ENCODE results near the gene PCDHGA4.

- TF ChIP-seq POLR2A (IDR thresholded peaks at IDR 0.05; ENCODE audit: low read depth, low read length) (no peak), POLR2AphosphoS5 (IDR thresholded peaks at IDR 0.05; ENCODE audit: low read depth, low read length) (no peak), TAF1 (IDR thresholded peaks at IDR 0.05; ENCODE audit: low read depth, low read length) (no peak), SPI1 (IDR thresholded peaks at IDR 0.05; ENCODE audit: low read depth, low read length) (peak; percentile 64), POU2F2 (IDR thresholded peaks at IDR 0.05; ENCODE audit: low read depth, low read length) (no peak)
Measured at GRCh38 chr5:141313711-141314110, 41.1 kb upstream of the PCDHGA4 start.

All from GM12891 (cell line).